Activated T-helper 1 cell treated with anti-CD3 and anti-CD28 coated beads, Interleukin-12 subunit alpha, Interleukin-12 subunit beta, Interleukin-2, Interleukin-4 antibody, amounts not matched to agents 30 ng/mL and 10 ng/mL and 1 ng/mL, durations not matched to agents 14 hours and 24 hours and 36 hours (primary cell): ENCODE data around the gene AKT3. TPM values are rescaled to one million over a fixed set of nuclear protein-coding genes. Genes with fewer than 3 reads are reported as not detected.

Source experiments
- DNase-seq: peaks from one replicate; pipeline ENCODE4 v3.0.0; 2021; ENCODE audit warnings: low spot score
- H3K27ac Mint-ChIP-seq: one replicate; pipeline ENCODE4 v1.8.0; 2021; ENCODE audit warnings: mild to moderate bottlenecking, mixed read lengths
- H3K27me3 Mint-ChIP-seq: one replicate; pipeline ENCODE4 v1.8.0; 2022; ENCODE audit warnings: mild to moderate bottlenecking, moderate library complexity, mixed read lengths; ENCODE audit not compliant: insufficient read depth
- H3K36me3 Mint-ChIP-seq: one replicate; pipeline ENCODE4 v1.8.0; 2021; ENCODE audit warnings: low read depth, mixed read lengths
- H3K4me1 Mint-ChIP-seq: one replicate; pipeline ENCODE4 v1.8.0; 2021; ENCODE audit warnings: low read depth, mixed read lengths
- H3K4me3 Mint-ChIP-seq: one replicate; pipeline ENCODE4 v1.8.0; 2021; ENCODE audit warnings: mild to moderate bottlenecking, moderate library complexity, mixed read lengths
- H3K9me3 Mint-ChIP-seq: one replicate; pipeline ENCODE4 v1.8.0; 2021; ENCODE audit warnings: mixed read lengths
- intact Hi-C: fragments of 100-400 bp; cut with micrococcal nuclease; formaldehyde crosslinking; loops from one replicate; pipeline ENCODE4 v1.15.1; 2024
- total RNA-seq: library from RNA; stranded (reverse); gene quantifications from 2 replicates; pipeline ENCODE4 v1.2.3, GENCODE V29; 2022

The AKT3 gene
- total RNA-seq, 1 donor from 2014 or later: 40.1 TPM

GRCh38 chr1:243562473-243562872, 287.6 kb downstream of the AKT3 start:
- Mint-ChIP-seq H3K27me3 (no peaks in the 10 kb centered on the region), H3K36me3 (peaks cover 6% of the 10 kb centered on the region), H3K9me3 (peaks cover 6% of the 10 kb centered on the region), H3K4me3 (no peak overlapping the region), H3K27ac (no peak overlapping the region), H3K4me1 (no peaks in the 10 kb centered on the region)
- DNase-seq: no peak
- intact Hi-C loops: no loop called here

- Mint-ChIP-seq H3K4me1 (no peaks in the 10 kb centered on the region), H3K27me3 (no peaks in the 10 kb centered on the region), H3K9me3 (peaks cover 6% of the 10 kb centered on the region), H3K27ac (no peak overlapping the region), H3K36me3 (peaks cover 6% of the 10 kb centered on the region), H3K4me3 (no peak overlapping the region)
- no peak for DNase-seq
- intact Hi-C loops: no loop called here
Measured at GRCh38 chr1:243561588-243562319, 288.3 kb downstream of the AKT3 start.

GRCh38 chr1:243559575-243560162, 290.4 kb downstream of the AKT3 start:
- peaks cover 6% of the 10 kb centered on the region for H3K36me3 Mint-ChIP-seq
- intact Hi-C loops: no loop called here
- H3K4me1 Mint-ChIP-seq: no peaks in the 10 kb centered on the region
- DNase-seq: no peak
- no peak overlapping the region for H3K27ac Mint-ChIP-seq
- H3K4me3 Mint-ChIP-seq: no peak overlapping the region
- peaks cover 6% of the 10 kb centered on the region for H3K9me3 Mint-ChIP-seq
- H3K27me3 Mint-ChIP-seq: no peaks in the 10 kb centered on the region

- no peak overlapping the region for H3K4me3 Mint-ChIP-seq
- H3K9me3 Mint-ChIP-seq: peaks cover 6% of the 10 kb centered on the region
- peaks cover 6% of the 10 kb centered on the region for H3K36me3 Mint-ChIP-seq
- no peak overlapping the region for H3K27ac Mint-ChIP-seq
- no peak for DNase-seq
- no peaks in the 10 kb centered on the region for H3K27me3 Mint-ChIP-seq
- intact Hi-C loops: no loop called here
- no peaks in the 10 kb centered on the region for H3K4me1 Mint-ChIP-seq
Measured at GRCh38 chr1:243558576-243558975, 291.5 kb downstream of the AKT3 start.

GRCh38 chr1:243557866-243558265, 292.2 kb downstream of the AKT3 start:
- H3K4me3 Mint-ChIP-seq: no peak overlapping the region
- intact Hi-C loops: no loop called here
- no peak overlapping the region for H3K27ac Mint-ChIP-seq
- no peak for DNase-seq
- peaks cover 6% of the 10 kb centered on the region for H3K36me3 Mint-ChIP-seq
- no peaks in the 10 kb centered on the region for H3K4me1 Mint-ChIP-seq
- no peaks in the 10 kb centered on the region for H3K27me3 Mint-ChIP-seq
- H3K9me3 Mint-ChIP-seq: peaks cover 6% of the 10 kb centered on the region

GRCh38 chr1:243554686-243555085, 295.4 kb downstream of the AKT3 start:
- Mint-ChIP-seq H3K27me3 (no peaks in the 10 kb centered on the region), H3K9me3 (no peaks in the 10 kb centered on the region), H3K4me1 (no peaks in the 10 kb centered on the region), H3K36me3 (no peaks in the 10 kb centered on the region), H3K27ac (no peak overlapping the region), H3K4me3 (no peak overlapping the region)
- DNase-seq: no peak
- intact Hi-C loops: no loop called here

GRCh38 chr1:243553090-243553489, 297.0 kb downstream of the AKT3 start:
- no peak overlapping the region for H3K4me3 Mint-ChIP-seq
- no peaks in the 10 kb centered on the region for H3K4me1 Mint-ChIP-seq
- H3K27me3 Mint-ChIP-seq: no peaks in the 10 kb centered on the region
- no peaks in the 10 kb centered on the region for H3K9me3 Mint-ChIP-seq
- H3K27ac Mint-ChIP-seq: no peak overlapping the region
- intact Hi-C loops: no loop called here
- DNase-seq: no peak
- H3K36me3 Mint-ChIP-seq: no peaks in the 10 kb centered on the region

GRCh38 chr1:243550276-243550675, 299.8 kb downstream of the AKT3 start:
- Mint-ChIP-seq H3K4me3 (no peak overlapping the region), H3K27ac (no peak overlapping the region), H3K36me3 (no peaks in the 10 kb centered on the region), H3K4me1 (no peaks in the 10 kb centered on the region), H3K9me3 (no peaks in the 10 kb centered on the region), H3K27me3 (no peaks in the 10 kb centered on the region)
- DNase-seq: no peak
- intact Hi-C loops: no loop called here

- H3K4me1 Mint-ChIP-seq: no peaks in the 10 kb centered on the region
- H3K27ac Mint-ChIP-seq: no peak overlapping the region
- no peaks in the 10 kb centered on the region for H3K36me3 Mint-ChIP-seq
- DNase-seq: no peak
- no peaks in the 10 kb centered on the region for H3K27me3 Mint-ChIP-seq
- no peaks in the 10 kb centered on the region for H3K9me3 Mint-ChIP-seq
- intact Hi-C loops: no loop called here
- H3K4me3 Mint-ChIP-seq: no peak overlapping the region
Measured at GRCh38 chr1:243549791-243550190, 300.3 kb downstream of the AKT3 start.

GRCh38 chr1:243549108-243549507, 300.9 kb downstream of the AKT3 start:
- H3K9me3 Mint-ChIP-seq: no peaks in the 10 kb centered on the region
- intact Hi-C loops: no loop called here
- H3K4me3 Mint-ChIP-seq: no peak overlapping the region
- H3K36me3 Mint-ChIP-seq: no peaks in the 10 kb centered on the region
- H3K27me3 Mint-ChIP-seq: no peaks in the 10 kb centered on the region
- DNase-seq: no peak
- H3K27ac Mint-ChIP-seq: no peak overlapping the region
- H3K4me1 Mint-ChIP-seq: no peaks in the 10 kb centered on the region

- Mint-ChIP-seq H3K36me3 (no peaks in the 10 kb centered on the region), H3K4me1 (no peaks in the 10 kb centered on the region), H3K27me3 (no peaks in the 10 kb centered on the region), H3K9me3 (no peaks in the 10 kb centered on the region), H3K27ac (no peak overlapping the region), H3K4me3 (no peak overlapping the region)
- no peak for DNase-seq
- intact Hi-C loops: no loop called here
Measured at GRCh38 chr1:243548516-243548915, 301.5 kb downstream of the AKT3 start.

GRCh38 chr1:243547891-243548290, 302.2 kb downstream of the AKT3 start:
- H3K4me1 Mint-ChIP-seq: no peaks in the 10 kb centered on the region
- no peaks in the 10 kb centered on the region for H3K27me3 Mint-ChIP-seq
- H3K36me3 Mint-ChIP-seq: no peaks in the 10 kb centered on the region
- no peak overlapping the region for H3K27ac Mint-ChIP-seq
- H3K4me3 Mint-ChIP-seq: no peak overlapping the region
- no peak for DNase-seq
- intact Hi-C loops: no loop called here
- H3K9me3 Mint-ChIP-seq: no peaks in the 10 kb centered on the region

- Mint-ChIP-seq H3K9me3 (no peaks in the 10 kb centered on the region), H3K4me1 (no peaks in the 10 kb centered on the region), H3K27me3 (no peaks in the 10 kb centered on the region), H3K4me3 (no peak overlapping the region), H3K27ac (no peak overlapping the region), H3K36me3 (no peaks in the 10 kb centered on the region)
- DNase-seq: no peak
- intact Hi-C loops: no loop called here
Measured at GRCh38 chr1:243546457-243546856, 303.6 kb downstream of the AKT3 start.

- no peak overlapping the region for H3K4me3 Mint-ChIP-seq
- no peaks in the 10 kb centered on the region for H3K4me1 Mint-ChIP-seq
- H3K27me3 Mint-ChIP-seq: no peaks in the 10 kb centered on the region
- no peaks in the 10 kb centered on the region for H3K36me3 Mint-ChIP-seq
- H3K27ac Mint-ChIP-seq: no peak overlapping the region
- intact Hi-C loops: no loop called here
- no peaks in the 10 kb centered on the region for H3K9me3 Mint-ChIP-seq
- no peak for DNase-seq
Measured at GRCh38 chr1:243543501-243543900, 306.5 kb downstream of the AKT3 start.
